Measurements from ENCODE around the gene MYO5A. TPM values are rescaled to one million over a fixed set of nuclear protein-coding genes. Genes with fewer than 3 reads are reported as not detected.

MYO5A gene
- total RNA-seq, 1 experiment from 2014 or later: 17.6 TPM

- no peaks in the 10 kb centered on the region for H3K27me3 ChIP-seq (ENCODE audit: insufficient read depth, low read length)
- POLR2A ChIA-PET: interaction anchor here (0.6 kb wide), 1 partner anchor 11 kb away, joined by 3 read pairs; no protein-coding TSS in a partner anchor
- no peaks in the 10 kb centered on the region for H3K4me1 ChIP-seq (ENCODE audit: control insufficient read depth in 1 of 2, insufficient read depth in 2 of 2, low read length in 2 of 2)
- RAD21 ChIA-PET (ENCODE audit: low non-redundant PET in 1 of 2, low total read pairs in 2 of 2, uncharacterized antibody in 2 of 2, unreplicated experiment in 2 of 2): no interaction called here
- intact Hi-C loops (cut with micrococcal nuclease): no loop called here
- H3K27ac ChIP-seq (ENCODE audit: low read depth, low read length): no peak overlapping the region
- no peak for DNase-seq (ENCODE audit: low read depth, low spot score)
- H3K36me3 ChIP-seq (ENCODE audit: control insufficient read depth in 1 of 2, insufficient read depth in 2 of 2, low read length in 2 of 2): no peaks in the 10 kb centered on the region
- no peak overlapping the region for H3K4me2 ChIP-seq (ENCODE audit: low read length)
- TF ChIP-seq ELF1 (IDR thresholded peaks at IDR 0.05; ENCODE audit: borderline replicate concordance, low read depth) (no peak), MAX (IDR thresholded peaks at IDR 0.05) (no peak), ZNF274 (IDR thresholded peaks at IDR 0.05; ENCODE audit: low read depth, low read length) (no peak), CEBPB (IDR thresholded peaks at IDR 0.05; ENCODE audit: low read depth) (no peak), POLR2A (IDR thresholded peaks at IDR 0.05; ENCODE audit: borderline replicate concordance, extremely low read depth, insufficient read depth, insufficient read length) (no peak), EZH2phosphoT487 (IDR thresholded peaks at IDR 0.05; ENCODE audit: borderline replicate concordance) (no peak)
- H3K9me2 ChIP-seq (ENCODE audit: insufficient read depth): no peaks in the 10 kb centered on the region
- H3K9ac ChIP-seq (ENCODE audit: low read length): no peak overlapping the region
- H3K4me3 ChIP-seq (replicated peaks in 1 of 2; ENCODE audit: low read depth in 1 of 2, low read length in 2 of 2): no peak overlapping the region
- no peaks in the 10 kb centered on the region for H3K9me3 ChIP-seq (ENCODE audit: control insufficient read depth in 1 of 2, insufficient read depth in 1 of 2, low read depth in 1 of 2, low read length in 2 of 2)
- CTCF ChIA-PET: no interaction called here
- H2AFZ ChIP-seq (ENCODE audit: low read depth, low read length, poor library complexity, severe bottlenecking): no peak overlapping the region
- no peaks in the 10 kb centered on the region for H4K20me1 ChIP-seq (ENCODE audit: insufficient read depth)
- H3K79me2 ChIP-seq (ENCODE audit: insufficient read depth, low read length): no peaks in the 10 kb centered on the region
- BruUV-seq (replicated peaks): no TSS peak
- no peak for ATAC-seq
Measured at GRCh38 chr15:52351206-52351908, 177.3 kb downstream of the MYO5A start.

GRCh38 chr15:52350423-52350822, 178.3 kb downstream of the MYO5A start:
- ATAC-seq: no peak
- RAD21 ChIA-PET (ENCODE audit: low non-redundant PET in 1 of 2, low total read pairs in 2 of 2, uncharacterized antibody in 2 of 2, unreplicated experiment in 2 of 2): no interaction called here

More at GRCh38 chr15:52350423-52350822, 178.3 kb downstream of the MYO5A start:
- no peak overlapping the region for H2AFZ ChIP-seq (ENCODE audit: low read depth, low read length, poor library complexity, severe bottlenecking)
- H3K9me2 ChIP-seq (ENCODE audit: insufficient read depth): no peaks in the 10 kb centered on the region
- no peak overlapping the region for H3K4me2 ChIP-seq (ENCODE audit: low read length)
- H3K9ac ChIP-seq (ENCODE audit: low read length): no peak overlapping the region
- H4K20me1 ChIP-seq (ENCODE audit: insufficient read depth): no peaks in the 10 kb centered on the region
- no peak for DNase-seq (ENCODE audit: low read depth, low spot score)
- H3K79me2 ChIP-seq (ENCODE audit: insufficient read depth, low read length): no peaks in the 10 kb centered on the region
- ChIA-PET POLR2A (no interaction called here), CTCF (no interaction called here)
- H3K4me3 ChIP-seq (replicated peaks in 1 of 2; ENCODE audit: low read depth in 1 of 2, low read length in 2 of 2): no peak overlapping the region
- no peaks in the 10 kb centered on the region for H3K27me3 ChIP-seq (ENCODE audit: insufficient read depth, low read length)
- TF ChIP-seq FOSL1 (IDR thresholded peaks at IDR 0.05; ENCODE audit: low read depth) (no peak), POLR2A (IDR thresholded peaks at IDR 0.05; ENCODE audit: borderline replicate concordance, extremely low read depth, insufficient read depth, insufficient read length) (no peak), JUND (IDR thresholded peaks at IDR 0.05) (no peak), CTCF (IDR thresholded peaks at IDR 0.05 in 2 of 3, conservative IDR thresholded peaks at IDR 0.05 in 1 of 3; ENCODE audit: borderline replicate concordance in 1 of 3, insufficient read depth in 1 of 3, low read depth in 2 of 3, low read length in 2 of 3) (no peak)
- no peak overlapping the region for H3K27ac ChIP-seq (ENCODE audit: low read depth, low read length)
- no peaks in the 10 kb centered on the region for H3K9me3 ChIP-seq (ENCODE audit: control insufficient read depth in 1 of 2, insufficient read depth in 1 of 2, low read depth in 1 of 2, low read length in 2 of 2)
- no TSS peak for BruUV-seq (replicated peaks)
- no peaks in the 10 kb centered on the region for H3K4me1 ChIP-seq (ENCODE audit: control insufficient read depth in 1 of 2, insufficient read depth in 2 of 2, low read length in 2 of 2)
- intact Hi-C loops (cut with micrococcal nuclease): no loop called here
- H3K36me3 ChIP-seq (ENCODE audit: control insufficient read depth in 1 of 2, insufficient read depth in 2 of 2, low read length in 2 of 2): no peaks in the 10 kb centered on the region

Measured in HCT116 (cell line).